ENCODE data around the gene RAD51. TPM values are rescaled to one million over a fixed set of nuclear protein-coding genes. Genes with fewer than 3 reads are reported as not detected.

RAD51 gene
- total and polyA plus RNA-seq, 9 of the 15 experiments (the other 6 are each of a cell fraction or from before 2014, with no cell fraction given), result 16.0 to 63.8 (median 34.6) TPM

DNA sequence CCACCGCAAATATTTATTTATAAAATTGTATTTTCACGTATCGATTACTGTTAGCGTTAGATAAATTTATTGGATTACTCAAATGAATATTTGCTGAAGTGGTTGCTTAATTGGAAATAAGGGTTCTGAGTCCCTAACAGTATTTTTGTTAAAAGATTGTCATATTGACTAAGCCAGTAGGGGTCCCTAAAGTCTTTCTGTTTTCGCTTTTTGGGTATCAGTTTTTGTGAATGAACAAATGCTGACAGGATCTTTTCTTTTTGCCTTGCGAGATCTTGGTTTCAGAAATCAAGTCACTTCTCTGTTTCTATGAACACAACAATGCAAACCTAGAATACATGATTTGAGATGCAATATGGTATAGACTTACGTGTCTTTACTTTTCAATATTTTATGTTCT, 7.1 kb downstream of the RAD51 start:
- peaks cover 83% of the 10 kb centered on the region for H3K36me3 ChIP-seq (ENCODE audit: control insufficient read depth, insufficient read depth, low read length)
- FAIRE-seq (peak; percentile 55), ATAC-seq (0 out of 3 replicates have a peak, but pooled peaks have one; percentile 31), DNase-seq (ENCODE audit: extremely low read depth in 1 of 4, low spot score in 3 of 4) (peak in 1 of 4 experiments; percentile 13)
- no peak overlapping the region for H3K4me2 ChIP-seq (ENCODE audit: insufficient read depth, low read length)
- H3K27ac ChIP-seq (ENCODE audit: extremely low read depth, low read depth, low read length), result no peak overlapping the region
- no peak overlapping the region for H3K4me3 ChIP-seq
- no peaks in the 10 kb centered on the region for H3K9me3 ChIP-seq (replicated peaks; ENCODE audit: control insufficient read depth, insufficient read depth, low read depth, low read length)
- no peaks in the 10 kb centered on the region for H4K20me1 ChIP-seq (replicated peaks; ENCODE audit: control insufficient read depth, insufficient read depth, low read length)
- H3K4me1 ChIP-seq (replicated peaks in 1 of 2; ENCODE audit: control insufficient read depth in 2 of 2, insufficient read depth in 2 of 2, low read length in 2 of 2), result no peaks in the 10 kb centered on the region
- no TSS peak for BruUV-seq (replicated peaks)
- peaks cover 21% of the 10 kb centered on the region for H3K79me2 ChIP-seq (ENCODE audit: control insufficient read depth, insufficient read depth, low read length)
- H3K9ac ChIP-seq (ENCODE audit: insufficient read depth in 1 of 2, low read depth in 2 of 2, low read length in 2 of 2), result no peak overlapping the region
- no peaks in the 10 kb centered on the region for H3K9me1 ChIP-seq (ENCODE audit: control insufficient read depth, insufficient read depth, low read length)
- CTCF ChIA-PET (ENCODE audit: low intra/inter-chr PET ratio), result interaction anchor here (0.5 to 1.6 kb wide), 3 partner anchors 24 to 192 kb away, joined by 3 to 5 read pairs (median 4); partner anchors contain the start of gene VPS18
- in situ Hi-C loops (cut with MboI), result no loop called here
- no peak overlapping the region for H2AFZ ChIP-seq (ENCODE audit: low read depth, low read length)
- no peaks in the 10 kb centered on the region for H3K27me3 ChIP-seq (ENCODE audit: control insufficient read depth in 2 of 2, insufficient read depth in 2 of 2, low read length in 2 of 2)
- POLR2A ChIA-PET, result no interaction called here
- WGBS (ENCODE audit: insufficient coverage, low coverage, missing lambda C conversion rate), result 99% methylated on average over 7 of the region's 7 CpGs
- intact Hi-C loops (cut with micrococcal nuclease), result loop anchor here (10.0 kb wide), 1 partner anchor 193 kb away; the partner anchor contains the start of gene VPS18
- TF ChIP-seq KDM5B (IDR thresholded peaks at IDR 0.05; ENCODE audit: insufficient replicate concordance, low read depth, low read length), result no peak
- TF ChIP-seq, protein P1, sequence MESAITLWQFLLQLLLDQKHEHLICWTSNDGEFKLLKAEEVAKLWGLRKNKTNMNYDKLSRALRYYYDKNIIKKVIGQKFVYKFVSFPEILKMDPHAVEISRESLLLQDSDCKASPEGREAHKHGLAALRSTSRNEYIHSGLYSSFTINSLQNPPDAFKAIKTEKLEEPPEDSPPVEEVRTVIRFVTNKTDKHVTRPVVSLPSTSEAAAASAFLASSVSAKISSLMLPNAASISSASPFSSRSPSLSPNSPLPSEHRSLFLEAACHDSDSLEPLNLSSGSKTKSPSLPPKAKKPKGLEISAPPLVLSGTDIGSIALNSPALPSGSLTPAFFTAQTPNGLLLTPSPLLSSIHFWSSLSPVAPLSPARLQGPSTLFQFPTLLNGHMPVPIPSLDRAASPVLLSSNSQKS (CRISPR knock-in tag; IDR thresholded peaks at IDR 0.05), result no peak
- no peak for TF ChIP-seq PRPF4 (IDR thresholded peaks at IDR 0.05; ENCODE audit: insufficient read depth, low read depth, low read length, poor library complexity, severe bottlenecking)
- TF ChIP-seq BRD9 (IDR thresholded peaks at IDR 0.05; ENCODE audit: low read depth, partially characterized antibody), result no peak
- TF ChIP-seq, protein P2, sequence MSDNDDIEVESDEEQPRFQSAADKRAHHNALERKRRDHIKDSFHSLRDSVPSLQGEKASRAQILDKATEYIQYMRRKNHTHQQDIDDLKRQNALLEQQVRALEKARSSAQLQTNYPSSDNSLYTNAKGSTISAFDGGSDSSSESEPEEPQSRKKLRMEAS (CRISPR knock-in tag; IDR thresholded peaks at IDR 0.05), result no peak
- TF ChIP-seq, protein P3, sequence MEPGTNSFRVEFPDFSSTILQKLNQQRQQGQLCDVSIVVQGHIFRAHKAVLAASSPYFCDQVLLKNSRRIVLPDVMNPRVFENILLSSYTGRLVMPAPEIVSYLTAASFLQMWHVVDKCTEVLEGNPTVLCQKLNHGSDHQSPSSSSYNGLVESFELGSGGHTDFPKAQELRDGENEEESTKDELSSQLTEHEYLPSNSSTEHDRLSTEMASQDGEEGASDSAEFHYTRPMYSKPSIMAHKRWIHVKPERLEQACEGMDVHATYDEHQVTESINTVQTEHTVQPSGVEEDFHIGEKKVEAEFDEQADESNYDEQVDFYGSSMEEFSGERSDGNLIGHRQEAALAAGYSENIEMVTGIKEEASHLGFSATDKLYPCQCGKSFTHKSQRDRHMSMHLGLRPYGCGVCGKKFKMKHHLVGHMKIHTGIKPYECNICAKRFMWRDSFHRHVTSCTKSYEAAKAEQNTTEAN (CRISPR knock-in tag; IDR thresholded peaks at IDR 0.05), result no peak
- no peak for TF ChIP-seq ZNF347 (CRISPR knock-in tag; IDR thresholded peaks at IDR 0.05; ENCODE audit: low read depth)
- no peak for TF ChIP-seq ZNF584 (CRISPR knock-in tag; IDR thresholded peaks at IDR 0.05; ENCODE audit: low read depth)
- no peak for TF ChIP-seq ZNF766 (CRISPR knock-in tag; conservative IDR thresholded peaks at IDR 0.05)
- TF ChIP-seq ZNF398 (CRISPR knock-in tag; IDR thresholded peaks at IDR 0.05), result no peak
- peak; percentile 36; the same call in 1 of the 2 replicates for TF ChIP-seq C11orf30 (IDR thresholded peaks at IDR 0.05; ENCODE audit: low read depth)
- TF ChIP-seq, protein P4, sequence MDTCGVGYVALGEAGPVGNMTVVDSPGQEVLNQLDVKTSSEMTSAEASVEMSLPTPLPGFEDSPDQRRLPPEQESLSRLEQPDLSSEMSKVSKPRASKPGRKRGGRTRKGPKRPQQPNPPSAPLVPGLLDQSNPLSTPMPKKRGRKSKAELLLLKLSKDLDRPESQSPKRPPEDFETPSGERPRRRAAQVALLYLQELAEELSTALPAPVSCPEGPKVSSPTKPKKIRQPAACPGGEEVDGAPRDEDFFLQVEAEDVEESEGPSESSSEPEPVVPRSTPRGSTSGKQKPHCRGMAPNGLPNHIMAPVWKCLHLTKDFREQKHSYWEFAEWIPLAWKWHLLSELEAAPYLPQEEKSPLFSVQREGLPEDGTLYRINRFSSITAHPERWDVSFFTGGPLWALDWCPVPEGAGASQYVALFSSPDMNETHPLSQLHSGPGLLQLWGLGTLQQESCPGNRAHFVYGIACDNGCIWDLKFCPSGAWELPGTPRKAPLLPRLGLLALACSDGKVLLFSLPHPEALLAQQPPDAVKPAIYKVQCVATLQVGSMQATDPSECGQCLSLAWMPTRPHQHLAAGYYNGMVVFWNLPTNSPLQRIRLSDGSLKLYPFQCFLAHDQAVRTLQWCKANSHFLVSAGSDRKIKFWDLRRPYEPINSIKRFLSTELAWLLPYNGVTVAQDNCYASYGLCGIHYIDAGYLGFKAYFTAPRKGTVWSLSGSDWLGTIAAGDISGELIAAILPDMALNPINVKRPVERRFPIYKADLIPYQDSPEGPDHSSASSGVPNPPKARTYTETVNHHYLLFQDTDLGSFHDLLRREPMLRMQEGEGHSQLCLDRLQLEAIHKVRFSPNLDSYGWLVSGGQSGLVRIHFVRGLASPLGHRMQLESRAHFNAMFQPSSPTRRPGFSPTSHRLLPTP (IDR thresholded peaks at IDR 0.05; ENCODE audit: borderline replicate concordance, extremely low read depth, insufficient read length), result no peak
- no peak for TF ChIP-seq SRSF3 (IDR thresholded peaks at IDR 0.05; ENCODE audit: insufficient read depth, low read length)
- no peak for TF ChIP-seq RFX1 (IDR thresholded peaks at IDR 0.05)
